G401 (cell line): Measurements from ENCODE around the gene SLC45A1. TPM values are rescaled to one million over a fixed set of nuclear protein-coding genes. Genes with fewer than 3 reads are reported as not detected.

Experiments
- DNase-seq: peaks from one replicate; pipeline ENCODE4 v3.0.0-alpha.2; 2015; ENCODE audit warnings: low spot score
- in situ Hi-C: cut with HindIII; loops from 2 replicates; pipeline ENCODE4 v1.10.0; 2016; ENCODE audit warnings: low sequenced_read_pairs, mixed read lengths
- total RNA-seq: library from RNA; depleted of rRNA; stranded (reverse); fragments of >200 nt; shearing (Covaris generic); gene quantifications from 2 replicates; pipeline ENCODE4 v1.2.3, GENCODE V29; 2014

The SLC45A1 gene
- total RNA-seq, 1 experiment from 2014 or later, result 9.5 TPM

- in situ Hi-C loops, result no loop called here
These were observed 14.0 kb upstream of the SLC45A1 start for GRCh38 chr1:8303876-8304275.

GRCh38 chr1:8307628-8308027 lies 10.3 kb upstream of the SLC45A1 start:
- in situ Hi-C loops, result no loop called here

More at GRCh38 chr1:8303876-8304275, 14.0 kb upstream of the SLC45A1 start:
- no peak for DNase-seq

GRCh38 chr1:8311068-8311718 lies 6.7 kb upstream of the SLC45A1 start:
- in situ Hi-C loops, result no loop called here
- no peak for DNase-seq

More at GRCh38 chr1:8307628-8308027, 10.3 kb upstream of the SLC45A1 start:
- DNase-seq, result no peak

- peak; percentile 88 for DNase-seq
- in situ Hi-C loops, result no loop called here
These were observed 5.4 kb upstream of the SLC45A1 start for GRCh38 chr1:8312235-8313218.

GRCh38 chr1:8313231-8313630 lies 4.7 kb upstream of the SLC45A1 start:
- in situ Hi-C loops, result no loop called here
- DNase-seq, result no peak

GRCh38 chr1:8314346-8315280 lies 3.3 kb upstream of the SLC45A1 start:
- in situ Hi-C loops, result no loop called here
- peak; percentile 93 for DNase-seq

- no peak for DNase-seq
- in situ Hi-C loops, result no loop called here
These were observed 2.1 kb upstream of the SLC45A1 start for GRCh38 chr1:8315573-8316475.

GRCh38 chr1:8318436-8318835 lies 522 bp downstream of the SLC45A1 start:
- in situ Hi-C loops, result no loop called here
- DNase-seq, result peak; percentile 42

- no peak for DNase-seq
- in situ Hi-C loops, result no loop called here
These were observed 3.7 kb downstream of the SLC45A1 start for GRCh38 chr1:8321612-8322011.

- in situ Hi-C loops, result no loop called here
- peak; percentile 26 for DNase-seq
These were observed 5.8 kb downstream of the SLC45A1 start for GRCh38 chr1:8323706-8324105.

- in situ Hi-C loops, result no loop called here
- DNase-seq, result no peak
These were observed 6.4 kb downstream of the SLC45A1 start for GRCh38 chr1:8324176-8324810.

- in situ Hi-C loops, result no loop called here
- no peak for DNase-seq
These were observed 7.9 kb downstream of the SLC45A1 start for GRCh38 chr1:8325771-8326170.

- in situ Hi-C loops, result no loop called here
- DNase-seq, result no peak
These were observed 8.4 kb downstream of the SLC45A1 start for GRCh38 chr1:8326265-8326664.

GRCh38 chr1:8328271-8328670 lies 10.4 kb downstream of the SLC45A1 start:
- in situ Hi-C loops, result no loop called here
- no peak for DNase-seq

- DNase-seq, result peak; percentile 70
- in situ Hi-C loops, result no loop called here
These were observed 11.5 kb downstream of the SLC45A1 start for GRCh38 chr1:8329439-8329838.

- DNase-seq, result no peak
- in situ Hi-C loops, result no loop called here
These were observed 11.9 kb downstream of the SLC45A1 start for GRCh38 chr1:8329858-8330257.

- in situ Hi-C loops, result no loop called here
These were observed 12.6 kb downstream of the SLC45A1 start for GRCh38 chr1:8330271-8331125.

More at GRCh38 chr1:8330271-8331125, 12.6 kb downstream of the SLC45A1 start:
- DNase-seq, result no peak
